GM12878 (cell line): ENCODE data around the gene EGF. TPM values are rescaled to one million over a fixed set of nuclear protein-coding genes. Genes with fewer than 3 reads are reported as not detected.

Experiments used
- ATAC-seq: fragments of 200-7000 bp; cut with Tn5 transposase; 3 replicates; pipeline ENCODE4 v1.9.1; 2020; ENCODE audit warnings: mild to moderate bottlenecking, moderate library complexity
- BruUV-seq: library from RNA; stranded (reverse); fragments of 400-500 nt; replicated peaks from 2 replicates; lab custom pipeline; 2021; lab: Mats Ljungman, UMichigan
- CTCF ChIA-PET: fragments of 300-600 bp; sonication (Branson Sonifier 250); formaldehyde crosslinking; extraction: SDS; loops from one replicate; lab custom pipeline; 2021; ENCODE audit warnings: inconsistent platforms; lab: Yijun Ruan, JAX
- POLR2A ChIA-PET: fragments of 350-600 bp; formaldehyde crosslinking; extraction: SDS; loops from one replicate; lab custom pipeline; 2021; ENCODE audit warnings: inconsistent platforms; lab: Charles Lee
- RAD21 ChIA-PET: fragments of 300-600 bp; sonication (Branson Sonifier 250); formaldehyde crosslinking; loops from one replicate; lab custom pipeline; 2023; ENCODE audit warnings: antibody characterized with exemption; ENCODE audit not compliant: unreplicated experiment; lab: Charles Lee
- SMC1A ChIA-PET: fragments of 300-600 bp; sonication (Branson Sonifier 250); formaldehyde crosslinking; loops from one replicate; lab custom pipeline; 2023; ENCODE audit not compliant: unreplicated experiment, uncharacterized antibody; lab: Charles Lee
- DNase-seq: peaks from one replicate; pipeline ENCODE4 v3.0.0-alpha.2; 2011; ENCODE audit warnings: low read depth, low spot score
- FAIRE-seq: peaks from 3 replicates; lab custom pipeline; 2011; peaks lifted over from hg19 to GRCh38; lab: Jason Lieb, UNC
- H2AFZ ChIP-seq: 2 replicates; pipeline ENCODE4 v1.6.0; 2011; ENCODE audit warnings: low read depth, low read length, control low read depth; ENCODE audit not compliant: control insufficient read depth
- H3K27ac ChIP-seq: 2 replicates; pipeline ENCODE4 v1.5.1; 2011; ENCODE audit warnings: control low read depth; ENCODE audit not compliant: control insufficient read depth, insufficient read depth
- H3K27me3 ChIP-seq, 2 experiments: replicated peaks in 1 of 2; 2 replicates each; pipeline versions ENCODE4 v1.6.0 to v1.6.1; 2011; ENCODE audit warnings: low read length in 1 of 2; ENCODE audit not compliant: control insufficient read depth in 2 of 2, insufficient read depth in 2 of 2
- H3K36me3 ChIP-seq, 2 experiments: 2 replicates each; pipeline ENCODE4 v1.5.1; 2011; ENCODE audit warnings: low read length in 1 of 2; ENCODE audit not compliant: control insufficient read depth in 2 of 2, insufficient read depth in 2 of 2
- H3K4me1 ChIP-seq: 2 replicates; pipeline ENCODE4 v1.6.1; 2011; ENCODE audit warnings: mild to moderate bottlenecking, low read length, moderate library complexity, mixed read lengths; ENCODE audit not compliant: control insufficient read depth, insufficient read depth
- H3K4me2 ChIP-seq: 2 replicates; pipeline ENCODE4 v1.6.0; 2011; ENCODE audit warnings: control low read depth; ENCODE audit not compliant: control insufficient read depth, insufficient read depth
- H3K4me3 ChIP-seq: fragments of 200-600 bp; sonication (generic); 2 replicates; pipeline ENCODE4 v1.5.1; 2016
- H3K79me2 ChIP-seq: 2 replicates; pipeline ENCODE4 v1.6.0; 2011; ENCODE audit warnings: low read length; ENCODE audit not compliant: control insufficient read depth, insufficient read depth
- H3K9ac ChIP-seq: 2 replicates; pipeline ENCODE4 v1.8.0; 2011; ENCODE audit warnings: low read length, control low read depth, mixed read lengths; ENCODE audit not compliant: control insufficient read depth, insufficient read depth
- H3K9me3 ChIP-seq: replicated peaks from 3 replicates; pipeline ENCODE4 v1.5.1; 2011; ENCODE audit warnings: mild to moderate bottlenecking, low read length; ENCODE audit not compliant: control insufficient read depth, insufficient read depth
- H4K20me1 ChIP-seq: 2 replicates; pipeline ENCODE4 v1.6.0; 2011; ENCODE audit not compliant: control insufficient read depth, insufficient read depth
- NFXL1 ChIP-seq: fragments of 450-650 bp; IDR thresholded peaks from 2 replicates; pipeline ENCODE4 v1.6.1; 2017; ENCODE audit warnings: antibody characterized with exemption, mild to moderate bottlenecking, borderline replicate concordance
- NRF1 ChIP-seq: conservative IDR thresholded peaks from 2 replicates; pipeline ENCODE4 v1.6.1; 2011; ENCODE audit warnings: mild to moderate bottlenecking, low read depth, low read length, improper control_type of control experiment
- PML ChIP-seq: IDR thresholded peaks from 2 replicates; pipeline ENCODE4 v1.6.1; 2012; ENCODE audit warnings: low read length, inconsistent platforms
- SMARCA5 ChIP-seq: fragments of 450-650 bp; IDR thresholded peaks from 2 replicates; pipeline ENCODE4 v1.6.1; 2017; ENCODE audit warnings: mild to moderate bottlenecking
- SUZ12 ChIP-seq: fragments of 200-600 bp; sonication (generic); IDR thresholded peaks from one replicate; pipeline ENCODE4 v1.6.1; 2018; ENCODE audit warnings: antibody characterized with exemption, mild to moderate bottlenecking; ENCODE audit not compliant: unreplicated experiment
- YY1 ChIP-seq: IDR thresholded peaks from 2 replicates; pipeline ENCODE4 v1.6.1; 2011; ENCODE audit warnings: low read depth, mild to moderate bottlenecking, low read length
- ZNF384 ChIP-seq: IDR thresholded peaks from 2 replicates; pipeline ENCODE4 v1.6.1; 2012; ENCODE audit warnings: low read depth, mild to moderate bottlenecking, low read length, improper control_type of control experiment, borderline replicate concordance
- ZNF592 ChIP-seq: fragments of 450-650 bp; IDR thresholded peaks from 2 replicates; pipeline ENCODE4 v1.6.1; 2017; ENCODE audit warnings: mild to moderate bottlenecking, moderate library complexity
- ZZZ3 ChIP-seq: IDR thresholded peaks from 2 replicates; pipeline ENCODE4 v1.6.1; 2011; ENCODE audit warnings: low read depth; ENCODE audit not compliant: control insufficient read depth, insufficient read length
- WGBS: methylation state at CpG from one replicate; pipeline ENCODE4 v1.1.6; 2016; ENCODE audit warnings: low lambda C conversion rate; ENCODE audit not compliant: insufficient replicate concordance, insufficient coverage; ENCODE audit errors: missing lambda C conversion rate; 5-methylcytosine and 5-hydroxymethylcytosine counted together
- in situ Hi-C: fragments of 300-500 bp; cut with MboI; formaldehyde crosslinking; loops from 9 replicates; pipeline ENCODE4 v1.14.3; 2018; ENCODE audit warnings: mixed read lengths
- intact Hi-C: fragments of 100-400 bp; cut with micrococcal nuclease; formaldehyde crosslinking; loops from one replicate; pipeline ENCODE4 v1.14.2; 2022; ENCODE audit not compliant: unreplicated experiment
- polyA plus RNA-seq, 11 experiments: library from polyadenylated mRNA; depleted of rRNA in 4 of 11; unstranded in 6 of 11; stranded (reverse) in 5 of 11; fragments of >200 nt; fragmentation: Nextera tagmentation in 4 of 11; fragmentation: Illumina TruSeq in 1 of 11; extraction: Ambion mirVana in 4 of 11; extraction: Trizol in 1 of 11; gene quantifications; 1 replicate in 1 of 11; 2 replicates in 10 of 11; pipeline versions ENCODE4 v1.2.1 to v1.2.3, GENCODE V29; 2011 to 2016; ENCODE audit warnings: inconsistent platforms in 2 of 11, missing spikeins in 2 of 11, low read depth in 1 of 11
- total RNA-seq, 4 experiments: library from RNA; depleted of rRNA in 3 of 4; stranded (reverse); fragments of >200 nt in 3 of 4; fragmentation: Illumina TruSeq in 1 of 4; extraction: Trizol in 1 of 4; gene quantifications; 2 replicates each; pipeline versions ENCODE4 v1.2.1 to v1.2.3, GENCODE V29; 2013 to 2021

Gene EGF
- total and polyA plus RNA-seq, 10 of the 15 experiments (the other 5 are each of a cell fraction or from before 2014, with no cell fraction given): 0.02 to 0.90 (median 0.19) TPM; not detected in 4

- BruUV-seq: no TSS peak
- ChIA-PET SMC1A (interaction anchor here (0.7 to 1.4 kb wide), 3 partner anchors 11 to 551 kb away, joined by 3 to 6 read pairs (median 3); no protein-coding TSS in a partner anchor), CTCF (interaction anchor here (0.7 to 1.9 kb wide), 4 partner anchors 12 to 561 kb away, joined by 3 to 7 read pairs (median 3); no protein-coding TSS in a partner anchor), RAD21 (no interaction called here), POLR2A (interaction anchor here (1.2 kb wide), 1 partner anchor 12 kb away, joined by 3 read pairs; no protein-coding TSS in a partner anchor)
- Histone ChIP-seq H3K27me3 (peaks cover 2 to 5% of the 10 kb centered on the region in 2 experiments; a peak in 3 of 4 replicates), H4K20me1 (no peaks in the 10 kb centered on the region), H3K27ac (no peak overlapping the region), H3K4me2 (no peak overlapping the region), H3K79me2 (no peaks in the 10 kb centered on the region), H3K9ac (no peak overlapping the region), H3K36me3 (no peaks in the 10 kb centered on the region), H3K4me3 (no peak overlapping the region), H3K9me3 (no peaks in the 10 kb centered on the region), H2AFZ (no peak overlapping the region), H3K4me1 (no peaks in the 10 kb centered on the region)
- FAIRE-seq (no peak), DNase-seq (no peak), ATAC-seq (no peak)
- in situ Hi-C loops: no loop called here
- WGBS: 88% methylated on average over 3 of the region's 3 CpGs
- intact Hi-C loops: no loop called here
- no peak for TF ChIP-seq YY1
- TF ChIP-seq SMARCA5: no peak
- no peak for TF ChIP-seq NFXL1
- TF ChIP-seq ZNF384: no peak
Measured at GRCh38 chr4:109982521-109982920, 69.8 kb downstream of the EGF start.

- intact Hi-C loops: no loop called here
- no TSS peak for BruUV-seq
Measured at GRCh38 chr4:109985993-109986974, 73.6 kb downstream of the EGF start.

More at GRCh38 chr4:109985993-109986974, 73.6 kb downstream of the EGF start:
- Histone ChIP-seq H3K27ac (no peak overlapping the region), H2AFZ (no peak overlapping the region), H3K36me3 (no peaks in the 10 kb centered on the region), H3K27me3 (peaks cover 0 to 5% of the 10 kb centered on the region in 2 experiments; a peak in 1 of 4 replicates), H3K4me2 (no peak overlapping the region), H3K9ac (no peak overlapping the region), H3K79me2 (no peaks in the 10 kb centered on the region), H4K20me1 (no peaks in the 10 kb centered on the region), H3K4me3 (no peak overlapping the region), H3K9me3 (peaks cover 3% of the 10 kb centered on the region; the same call in 2 of the 3 replicates), H3K4me1 (peaks cover 15% of the 10 kb centered on the region)
- in situ Hi-C loops: no loop called here
- WGBS: 50% methylated on average over 4 of the region's 4 CpGs
- ChIA-PET RAD21 (no interaction called here), SMC1A (interaction anchor here (0.7 to 1.4 kb wide), 4 partner anchors 10 to 529 kb away, joined by 3 to 4 read pairs (median 3); no protein-coding TSS in a partner anchor), POLR2A (no interaction called here), CTCF (interaction anchor here (1.0 kb wide), 1 partner anchor 162 kb away, joined by 4 read pairs; no protein-coding TSS in a partner anchor)
- DNase-seq: no peak
- ATAC-seq: no peak
- TF ChIP-seq PML (no peak), NRF1 (no peak), ZNF592 (no peak), SUZ12 (no peak), ZZZ3 (no peak)
- FAIRE-seq: no peak
